Measurements from ENCODE around the gene THRB. TPM values are rescaled to one million over a fixed set of nuclear protein-coding genes. Genes with fewer than 3 reads are reported as not detected.

THRB gene
- total and polyA plus RNA-seq, 9 of the 15 experiments (the other 6 are each of a cell fraction or from before 2014, with no cell fraction given): 1.7 to 14.9 (median 6.9) TPM

DNA sequence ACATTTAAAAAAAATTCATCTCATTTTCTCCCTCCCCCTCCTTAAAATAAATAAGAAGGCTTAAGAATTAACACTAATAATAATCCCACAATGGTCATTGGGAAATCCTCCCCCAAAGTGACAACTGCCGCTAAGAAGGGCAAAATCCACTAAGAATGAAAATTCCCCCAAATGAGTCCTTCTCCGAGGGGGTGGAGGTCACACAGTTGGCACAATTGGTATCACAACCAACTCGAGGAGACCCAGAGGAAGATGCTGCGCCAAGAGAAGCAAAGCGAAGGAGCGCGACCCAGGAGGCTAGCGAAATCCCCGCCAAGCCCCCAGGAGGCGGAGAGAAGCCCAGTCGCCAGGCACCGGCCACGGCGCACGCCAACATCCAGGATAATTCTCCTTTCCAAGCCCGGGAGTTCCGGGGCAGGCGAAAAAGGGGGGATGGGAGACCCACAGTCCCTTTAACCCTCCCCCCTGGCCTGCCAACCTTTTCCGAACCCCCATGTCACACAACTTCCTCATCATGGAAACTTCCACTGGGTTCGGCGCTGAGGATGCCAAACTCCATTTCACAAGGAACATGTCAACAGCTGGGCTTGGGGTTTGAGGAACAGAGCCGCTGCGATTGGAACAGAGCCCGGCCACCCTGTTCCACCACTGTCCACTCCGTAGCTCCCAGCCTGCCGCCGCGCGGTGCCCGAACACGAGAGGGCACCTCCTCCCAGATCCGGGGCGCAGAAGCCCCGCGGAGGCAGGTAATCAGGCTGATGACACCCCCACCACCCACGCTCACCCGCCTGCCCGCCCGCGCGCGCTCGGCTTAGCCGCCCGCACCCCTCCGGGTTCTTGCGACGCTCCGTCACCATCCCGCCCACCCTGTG is 668 bp downstream of the THRB start (continued):
- TF ChIP-seq ZBTB7A (IDR thresholded peaks at IDR 0.05; ENCODE audit: borderline replicate concordance, control insufficient read depth, low read depth, low read length): peak; percentile 63; the same call in 1 of the 2 replicates
- TF ChIP-seq, protein P1, sequence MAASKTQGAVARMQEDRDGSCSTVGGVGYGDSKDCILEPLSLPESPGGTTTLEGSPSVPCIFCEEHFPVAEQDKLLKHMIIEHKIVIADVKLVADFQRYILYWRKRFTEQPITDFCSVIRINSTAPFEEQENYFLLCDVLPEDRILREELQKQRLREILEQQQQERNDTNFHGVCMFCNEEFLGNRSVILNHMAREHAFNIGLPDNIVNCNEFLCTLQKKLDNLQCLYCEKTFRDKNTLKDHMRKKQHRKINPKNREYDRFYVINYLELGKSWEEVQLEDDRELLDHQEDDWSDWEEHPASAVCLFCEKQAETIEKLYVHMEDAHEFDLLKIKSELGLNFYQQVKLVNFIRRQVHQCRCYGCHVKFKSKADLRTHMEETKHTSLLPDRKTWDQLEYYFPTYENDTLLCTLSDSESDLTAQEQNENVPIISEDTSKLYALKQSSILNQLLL (CRISPR knock-in tag; IDR thresholded peaks at IDR 0.05; ENCODE audit: borderline replicate concordance): no peak
- TF ChIP-seq, protein P2, sequence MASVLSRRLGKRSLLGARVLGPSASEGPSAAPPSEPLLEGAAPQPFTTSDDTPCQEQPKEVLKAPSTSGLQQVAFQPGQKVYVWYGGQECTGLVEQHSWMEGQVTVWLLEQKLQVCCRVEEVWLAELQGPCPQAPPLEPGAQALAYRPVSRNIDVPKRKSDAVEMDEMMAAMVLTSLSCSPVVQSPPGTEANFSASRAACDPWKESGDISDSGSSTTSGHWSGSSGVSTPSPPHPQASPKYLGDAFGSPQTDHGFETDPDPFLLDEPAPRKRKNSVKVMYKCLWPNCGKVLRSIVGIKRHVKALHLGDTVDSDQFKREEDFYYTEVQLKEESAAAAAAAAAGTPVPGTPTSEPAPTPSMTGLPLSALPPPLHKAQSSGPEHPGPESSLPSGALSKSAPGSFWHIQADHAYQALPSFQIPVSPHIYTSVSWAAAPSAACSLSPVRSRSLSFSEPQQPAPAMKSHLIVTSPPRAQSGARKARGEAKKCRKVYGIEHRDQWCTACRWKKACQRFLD (CRISPR knock-in tag; IDR thresholded peaks at IDR 0.05): peak; percentile 61
- TF ChIP-seq, protein P3, sequence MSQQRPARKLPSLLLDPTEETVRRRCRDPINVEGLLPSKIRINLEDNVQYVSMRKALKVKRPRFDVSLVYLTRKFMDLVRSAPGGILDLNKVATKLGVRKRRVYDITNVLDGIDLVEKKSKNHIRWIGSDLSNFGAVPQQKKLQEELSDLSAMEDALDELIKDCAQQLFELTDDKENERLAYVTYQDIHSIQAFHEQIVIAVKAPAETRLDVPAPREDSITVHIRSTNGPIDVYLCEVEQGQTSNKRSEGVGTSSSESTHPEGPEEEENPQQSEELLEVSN (IDR thresholded peaks at IDR 0.05; ENCODE audit: borderline replicate concordance in 1 of 2, extremely low read depth in 1 of 2, insufficient read depth in 1 of 2, insufficient read length in 1 of 2, low read depth in 1 of 2, low read length in 1 of 2, poor library complexity in 1 of 2, severe bottlenecking in 1 of 2): peak; percentile 12 to 76
- TF ChIP-seq ZNF282 (CRISPR knock-in tag; IDR thresholded peaks at IDR 0.05): 0 out of 2 replicates have a peak, but pooled peaks have one; percentile 61
- TF ChIP-seq RUNX1 (IDR thresholded peaks at IDR 0.05; ENCODE audit: low read depth): 0 out of 2 replicates have a peak, but pooled peaks have one; percentile 22

All from K562 (cell line).